Aorta (tissue), 5 donors: ENCODE data around the gene HMGCR. TPM values are rescaled to one million over a fixed set of nuclear protein-coding genes. Genes with fewer than 3 reads are reported as not detected.
"Not testable (repeated sequence)": the region's sequence is repeated elsewhere in the genome, so short reads cannot be mapped to it uniquely, and the experiment has no call there.

Experiments used
- ATAC-seq: fragments of 200-7000 bp; cut with Tn5 transposase; one replicate; pipeline ENCODE4 v1.9.1; 2022; ENCODE audit warnings: moderate library complexity; ENCODE audit not compliant: low FRiP score
- DNase-seq, 2 donors: peaks; one replicate each; pipeline ENCODE4 v3.0.0-alpha.2; 2020
- H3K27ac ChIP-seq, 2 donors: one replicate each; pipeline ENCODE4 v1.5.1; 2013; ENCODE audit warnings: low read length in 2 of 2, mild to moderate bottlenecking in 2 of 2, moderate library complexity in 2 of 2, control low read depth in 1 of 2, inconsistent platforms in 1 of 2, low read depth in 1 of 2
- H3K27me3 ChIP-seq, 2 donors: one replicate each; pipeline ENCODE4 v1.6.1; 2013; ENCODE audit warnings: control low read depth in 1 of 2, low read length in 1 of 2, mild to moderate bottlenecking in 1 of 2, moderate library complexity in 1 of 2; ENCODE audit not compliant: insufficient read depth in 2 of 2, control insufficient read depth in 1 of 2
- H3K36me3 ChIP-seq, 2 donors: one replicate each; pipeline ENCODE4 v1.6.1; 2013; ENCODE audit warnings: control low read depth in 1 of 2, low read length in 1 of 2, mild to moderate bottlenecking in 1 of 2; ENCODE audit not compliant: insufficient read depth in 2 of 2, control insufficient read depth in 1 of 2
- H3K4me1 ChIP-seq, 2 donors: one replicate each; pipeline ENCODE4 v1.6.1; 2013; ENCODE audit warnings: low read length in 2 of 2, control low read depth in 1 of 2, mild to moderate bottlenecking in 1 of 2, moderate library complexity in 1 of 2; ENCODE audit not compliant: insufficient read depth in 2 of 2, control insufficient read depth in 1 of 2
- H3K4me3 ChIP-seq, 2 donors: one replicate each; pipeline ENCODE4 v1.5.1; 2013; ENCODE audit warnings: low read length in 2 of 2, control low read depth in 1 of 2, mild to moderate bottlenecking in 1 of 2
- H3K9me3 ChIP-seq: one replicate; pipeline ENCODE4 v1.6.1; 2013; ENCODE audit warnings: mild to moderate bottlenecking, low read length; ENCODE audit not compliant: control insufficient read depth
- WGBS, 2 donors: extraction: QIAGEN DNeasy Blood & Tissue Kit; methylation state at CpG; one replicate each; pipeline ENCODE4 v1.1.7; 2013; 5-methylcytosine and 5-hydroxymethylcytosine counted together
- intact Hi-C, 2 donors: fragments of 100-400 bp; cut with DNase I; formaldehyde crosslinking; loops; one replicate each; pipeline versions ENCODE4 v1.14.2 to v1.15.0; 2022
- polyA plus RNA-seq, 2 donors: library from polyadenylated mRNA; stranded (reverse); fragments of 200-250 nt; gene quantifications; one replicate each; pipeline ENCODE4 v1.2.3, GENCODE V29; 2013
- total RNA-seq, 2 donors: library from RNA; stranded (reverse); fragmentation: NEBNext Ultra II Directional; extraction: Animal tissue kit (Norgen Biotek cat#: 25700); gene quantifications; one replicate each; pipeline ENCODE4 v1.2.1, GENCODE V29; 2021
- donor health status: healthy with polysubstance abuse.
- donor health status: Bipolar disorder and iron deficiency.
- donor health status: DM: no; HTN: no; CAD: no.
- donor health status: DM: no; HTN: no; CAD: no.
- donor health status: DM: yes; HTN: yes; CAD: no.

HMGCR gene
- total and polyA plus RNA-seq, 4 donors = 4.5 to 36.1 (median 13.2) TPM

GRCh38 chr5:75320371-75320770 is 16.6 kb upstream of the HMGCR start:
- intact Hi-C loops = no loop called here
- ATAC-seq = no peak

GRCh38 chr5:75322066-75322465 is 15.0 kb upstream of the HMGCR start:
- no peak overlapping the region for H3K4me3 ChIP-seq
- DNase-seq (no peak), ATAC-seq (no peak)
- no peaks in the 10 kb centered on the region for H3K9me3 ChIP-seq
- H3K4me1 ChIP-seq = no peaks in the 10 kb centered on the region
- H3K27ac ChIP-seq = no peak overlapping the region
- 92 to 94% methylated on average over 5 of the region's 5 CpGs for WGBS, 2 donors
- peaks cover 0 to 2% of the 10 kb centered on the region in 2 donors for H3K27me3 ChIP-seq
- intact Hi-C loops = no loop called here
- no peaks in the 10 kb centered on the region for H3K36me3 ChIP-seq

More at GRCh38 chr5:75320371-75320770, 16.6 kb upstream of the HMGCR start:
- no peaks in the 10 kb centered on the region for H3K9me3 ChIP-seq
- no peaks in the 10 kb centered on the region for H3K27me3 ChIP-seq
- H3K4me1 ChIP-seq = no peaks in the 10 kb centered on the region
- no peak overlapping the region for H3K4me3 ChIP-seq
- H3K36me3 ChIP-seq = no peaks in the 10 kb centered on the region
- no peak for DNase-seq
- WGBS, 2 donors = 86 to 88% methylated on average over 7 of the region's 7 CpGs
- H3K27ac ChIP-seq = no peak overlapping the region

- DNase-seq = no peak
- intact Hi-C loops = no loop called here
These were observed 12.2 kb upstream of the HMGCR start for GRCh38 chr5:75324791-75325190.

GRCh38 chr5:75325242-75325641 is 11.8 kb upstream of the HMGCR start:
- no peak for ATAC-seq
- WGBS, 2 donors = 72 to 82% methylated on average over 1 of the region's 1 CpG
- no peak for DNase-seq
- H3K27ac ChIP-seq = no peak overlapping the region
- no peak overlapping the region for H3K4me3 ChIP-seq
- H3K4me1 ChIP-seq = no peaks in the 10 kb centered on the region
- H3K9me3 ChIP-seq = no peaks in the 10 kb centered on the region
- H3K36me3 ChIP-seq = no peaks in the 10 kb centered on the region
- intact Hi-C loops = no loop called here
- peaks cover 0 to 2% of the 10 kb centered on the region in 2 donors for H3K27me3 ChIP-seq

More at GRCh38 chr5:75324791-75325190, 12.2 kb upstream of the HMGCR start:
- H3K9me3 ChIP-seq = no peaks in the 10 kb centered on the region
- H3K36me3 ChIP-seq = no peaks in the 10 kb centered on the region
- no peak overlapping the region for H3K27ac ChIP-seq
- peaks cover 0 to 2% of the 10 kb centered on the region in 2 donors for H3K27me3 ChIP-seq
- H3K4me3 ChIP-seq = no peak overlapping the region
- WGBS, 2 donors = 53 to 67% methylated on average over 1 of the region's 1 CpG
- no peak for ATAC-seq
- no peaks in the 10 kb centered on the region for H3K4me1 ChIP-seq

DNA sequence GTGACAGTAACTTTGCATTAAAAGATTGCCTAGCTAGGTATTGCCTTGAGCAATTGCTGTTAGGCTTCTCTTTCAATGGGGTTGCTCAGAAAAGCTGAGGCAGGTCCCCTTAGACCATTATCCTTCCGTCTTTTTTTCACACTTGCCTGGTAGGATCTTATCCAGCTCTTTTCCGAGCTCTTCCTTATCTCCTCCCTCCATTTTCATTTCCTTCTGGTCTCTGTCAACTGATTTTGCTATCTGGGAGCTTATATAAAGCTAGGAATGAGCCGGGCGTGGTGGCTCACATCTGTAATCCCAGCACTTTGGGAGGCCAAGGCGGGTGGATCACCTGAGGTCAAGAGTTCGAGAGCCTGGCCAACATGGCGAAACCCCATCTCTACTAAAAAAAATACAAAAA is 6.6 kb upstream of the HMGCR start:
- ATAC-seq = no peak
- intact Hi-C loops = loop anchor here (10.0 kb wide), 2 partner anchors 244 to 566 kb away; partner anchors contain the start of genes GFM2 (in 1 of the 2) and NSA2 (in 1 of the 2)
- DNase-seq = no peak
- H3K9me3 ChIP-seq = no peaks in the 10 kb centered on the region
- H3K27ac ChIP-seq = no peak overlapping the region
- H3K4me3 ChIP-seq = no peak overlapping the region
- no peaks in the 10 kb centered on the region for H3K4me1 ChIP-seq
- no peaks in the 10 kb centered on the region for H3K36me3 ChIP-seq
- H3K27me3 ChIP-seq = peaks cover 0 to 2% of the 10 kb centered on the region in 2 donors
- WGBS, 2 donors = 88 to 93% methylated on average over 7 of the region's 7 CpGs

DNA sequence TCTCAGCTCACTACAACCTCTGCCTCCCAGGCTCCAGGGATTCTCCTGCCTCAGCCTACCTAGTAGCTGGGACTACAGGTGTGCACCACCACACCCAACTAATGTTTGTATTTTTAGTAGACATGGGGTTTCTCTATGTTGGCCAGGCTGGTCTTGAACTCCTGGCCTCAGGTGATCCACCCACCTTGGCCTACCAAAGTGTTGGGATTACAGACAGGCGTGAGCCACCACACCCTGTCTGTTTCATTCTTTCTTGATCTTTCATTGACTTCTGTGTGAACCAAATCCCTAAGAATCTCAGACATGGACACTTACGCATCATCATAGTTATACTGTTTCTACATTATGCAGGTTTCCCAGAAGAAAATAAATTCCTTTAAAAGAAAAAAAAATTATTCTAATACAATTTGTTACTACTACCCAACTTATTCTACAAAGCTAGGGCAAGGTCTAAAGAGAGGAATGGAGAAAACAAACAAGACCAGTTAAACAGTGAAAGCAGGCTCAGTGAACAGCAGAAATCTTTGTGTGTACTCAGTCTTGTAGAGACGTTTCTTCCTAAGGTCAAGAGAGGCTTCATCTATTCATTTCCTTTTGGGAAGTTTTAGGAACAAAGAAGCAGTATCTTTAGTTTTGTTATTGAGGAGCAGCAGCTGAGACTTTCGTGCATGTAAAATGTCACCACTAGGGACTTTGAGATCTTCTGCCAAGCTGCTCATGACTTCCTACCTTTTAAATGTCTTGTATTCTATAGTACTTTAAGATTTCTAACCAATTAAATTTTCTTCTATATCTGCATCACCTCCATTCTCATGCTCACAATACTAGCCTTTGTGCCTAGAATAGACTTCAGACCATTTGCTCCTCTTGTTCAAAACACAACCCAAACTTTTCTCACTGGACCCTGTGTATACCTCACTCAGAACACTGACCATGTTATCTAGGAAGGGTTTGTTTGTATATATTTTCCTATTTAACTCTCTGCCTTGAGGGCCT is 5.6 kb upstream of the HMGCR start:
- Histone ChIP-seq H3K4me1 (no peaks in the 10 kb centered on the region), H3K27ac (no peak overlapping the region), H3K4me3 (no peak overlapping the region), H3K9me3 (no peaks in the 10 kb centered on the region), H3K36me3 (no peaks in the 10 kb centered on the region), H3K27me3 (peaks cover 0 to under 1% of the 10 kb centered on the region in 2 donors)
- WGBS, 2 donors = 65% methylated on average over 4 of the region's 4 CpGs
- ATAC-seq (no peak), DNase-seq (no peak)
- intact Hi-C loops = loop anchor here (10.0 kb wide), 2 partner anchors 243 to 567 kb away; partner anchors contain the start of genes GFM2 (in 1 of the 2) and NSA2 (in 1 of the 2)

DNA sequence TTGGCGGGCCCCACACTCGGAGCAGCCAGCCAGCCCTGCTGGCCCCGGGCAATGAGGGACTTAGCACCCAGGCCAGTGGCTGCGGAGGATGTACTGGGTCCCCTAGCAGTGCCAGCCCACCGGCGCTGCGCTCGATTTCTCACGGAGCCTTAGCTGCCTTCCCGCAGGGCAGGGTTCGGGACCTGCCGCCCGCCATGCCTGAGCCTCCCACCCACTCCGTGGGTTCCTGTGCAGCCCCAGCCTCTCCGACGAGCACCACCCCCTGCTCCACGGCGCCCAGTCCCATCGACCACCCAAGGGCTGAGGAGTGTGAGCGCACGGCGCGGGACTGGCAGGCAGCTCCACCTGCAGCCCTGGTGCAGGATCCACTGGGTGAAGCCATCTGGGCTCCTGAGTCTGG is 3.3 kb upstream of the HMGCR start:
- ATAC-seq, H3K4me1 ChIP-seq, H3K27me3 ChIP-seq, H3K36me3 ChIP-seq, H3K27ac ChIP-seq, H3K9me3 ChIP-seq, H3K4me3 ChIP-seq, DNase-seq: not testable (repeated sequence)
- WGBS, 2 donors = 96 to 98% methylated on average over 18 to 23 of the region's 23 CpGs
- intact Hi-C loops = loop anchor here (10.0 kb wide), 2 partner anchors 241 to 569 kb away; partner anchors contain the start of genes GFM2 (in 1 of the 2) and NSA2 (in 1 of the 2)

GRCh38 chr5:75334413-75334812 is 2.6 kb upstream of the HMGCR start:
- H3K4me3 ChIP-seq, H3K9me3 ChIP-seq, DNase-seq, H3K27me3 ChIP-seq, ATAC-seq, H3K36me3 ChIP-seq, H3K4me1 ChIP-seq, H3K27ac ChIP-seq: not testable (repeated sequence)
- intact Hi-C loops = loop anchor here (10.0 kb wide), 2 partner anchors 240 to 570 kb away; partner anchors contain the start of genes GFM2 (in 1 of the 2) and NSA2 (in 1 of the 2)
- 74 to 81% methylated on average over 9 to 10 of the region's 10 CpGs for WGBS, 2 donors
